HG03558 (cell line): ENCODE data around the gene NUP85.
"Not testable (repeated sequence)": the region's sequence is repeated elsewhere in the genome, so short reads cannot be mapped to it uniquely, and the experiment has no call there.

Experiments
- ATAC-seq: cut with Tn5 transposase; IDR thresholded peaks from one replicate; pipeline ENCODE4 v1.9.1; 2021; ENCODE audit warnings: moderate number of reproducible peaks; ENCODE audit not compliant: unreplicated experiment; ENCODE audit errors: extremely low read depth

The NUP85 gene

DNA sequence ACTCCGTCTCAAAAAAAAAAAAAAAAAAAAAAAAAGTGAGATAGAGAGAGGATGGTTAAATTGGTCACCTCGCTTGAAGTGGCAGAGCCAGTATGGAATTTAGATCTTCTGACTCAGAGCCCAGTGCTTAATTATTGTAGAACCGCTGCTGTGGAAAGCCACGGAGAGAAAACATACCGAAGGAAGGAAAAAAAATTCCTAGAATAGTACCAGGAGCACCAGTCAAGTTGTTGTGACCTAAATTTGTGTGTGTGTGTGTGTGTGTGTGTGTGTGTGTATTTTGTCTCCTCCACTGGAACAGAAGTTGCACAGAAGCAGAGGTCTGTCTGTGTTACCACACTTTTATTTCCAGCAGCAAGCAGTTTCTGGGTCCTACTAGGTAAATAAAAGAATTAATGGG, 10.6 kb upstream of the NUP85 start:
- ATAC-seq: no peak

DNA sequence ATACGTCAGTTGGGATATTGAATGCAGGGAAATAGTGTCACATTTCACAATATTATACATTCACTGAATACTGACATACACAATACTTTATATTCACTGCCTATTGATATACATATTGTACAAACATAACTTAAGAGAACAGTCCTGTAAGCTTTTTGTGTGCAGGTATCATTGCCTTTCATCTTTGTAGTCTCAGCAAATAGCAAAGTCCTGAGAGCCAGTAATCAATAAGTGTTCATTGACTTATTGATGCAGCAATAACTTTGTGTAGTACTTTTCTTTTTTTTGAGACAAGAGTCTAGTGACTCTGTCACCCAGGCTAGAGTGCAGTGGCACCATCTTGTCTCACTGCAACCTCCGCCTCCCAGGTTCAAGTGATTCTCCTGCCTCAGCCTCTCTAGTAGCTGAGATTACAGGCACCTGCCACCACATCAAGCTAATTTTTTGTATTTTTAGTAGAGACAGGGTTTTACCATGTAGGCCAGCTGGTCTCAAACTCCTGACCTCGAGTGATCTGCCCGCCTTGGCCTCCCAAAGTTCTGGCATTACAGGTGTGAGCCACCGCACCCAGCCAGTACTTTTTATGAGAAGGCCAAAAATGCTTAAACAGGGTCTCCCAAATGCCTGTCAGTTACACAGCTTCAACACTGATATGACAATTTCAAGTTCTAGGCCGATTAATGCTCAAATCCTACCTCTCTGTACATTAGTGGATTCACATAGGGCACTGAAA, 5.4 kb upstream of the NUP85 start:
- ATAC-seq: no peak

DNA sequence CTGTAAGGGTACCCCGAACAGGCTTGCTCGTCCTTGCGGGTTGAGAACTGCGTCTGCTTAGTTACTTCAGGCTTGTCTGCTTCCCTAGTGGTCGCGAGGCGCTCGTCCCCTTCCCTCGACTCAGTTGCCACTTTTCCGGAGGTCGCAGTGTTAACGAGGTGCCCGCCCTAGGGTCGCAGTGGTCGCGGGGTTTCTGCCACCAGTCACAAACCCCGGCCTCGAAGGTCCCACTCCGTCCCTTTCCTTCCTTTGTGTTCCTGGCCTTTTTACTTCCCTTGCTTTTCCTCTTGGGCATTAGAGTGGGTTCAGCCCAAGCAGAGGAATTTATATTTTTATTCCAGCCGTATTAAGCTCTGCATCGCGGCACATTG, 299 bp downstream of the NUP85 start:
- ATAC-seq: no peak

DNA sequence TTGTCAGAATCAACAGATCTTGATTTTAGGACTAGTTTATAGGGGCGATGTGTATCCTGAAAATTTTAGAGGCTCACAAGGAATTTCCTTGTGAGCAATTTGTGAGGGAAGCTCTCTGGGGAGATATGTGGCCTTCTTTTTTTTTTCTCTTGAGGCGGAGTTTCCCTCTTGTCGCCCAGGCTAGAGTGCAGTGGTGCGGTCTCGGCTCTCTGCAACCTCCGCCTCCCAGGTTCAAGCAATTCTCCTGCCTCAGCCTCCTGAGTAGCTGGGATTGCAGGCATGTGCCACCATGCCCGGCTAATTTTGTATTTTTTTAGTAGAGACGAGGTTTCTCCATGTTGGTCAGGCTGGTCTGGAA, 1.6 kb downstream of the NUP85 start:
- not testable (repeated sequence) for ATAC-seq

DNA sequence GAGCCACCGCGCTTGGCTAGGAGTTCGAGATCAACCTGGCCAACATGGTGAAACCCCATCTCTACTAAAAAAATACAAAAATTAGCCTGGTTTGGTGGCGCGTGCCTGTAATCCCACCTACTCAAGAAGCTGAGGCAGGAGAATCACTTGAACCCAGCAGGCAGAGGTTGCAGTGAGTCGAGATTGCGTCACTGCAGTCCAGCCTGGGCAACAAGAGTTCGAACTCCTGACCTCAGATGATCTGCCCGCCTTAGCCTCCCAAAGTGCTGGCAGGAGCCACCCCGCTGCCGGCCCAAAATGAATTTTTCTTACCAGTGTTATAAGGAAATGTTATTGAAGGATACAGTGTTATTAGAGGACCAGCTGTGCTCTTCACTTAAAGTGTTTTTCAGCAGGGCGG, 2.3 kb downstream of the NUP85 start:
- ATAC-seq: no peak

DNA sequence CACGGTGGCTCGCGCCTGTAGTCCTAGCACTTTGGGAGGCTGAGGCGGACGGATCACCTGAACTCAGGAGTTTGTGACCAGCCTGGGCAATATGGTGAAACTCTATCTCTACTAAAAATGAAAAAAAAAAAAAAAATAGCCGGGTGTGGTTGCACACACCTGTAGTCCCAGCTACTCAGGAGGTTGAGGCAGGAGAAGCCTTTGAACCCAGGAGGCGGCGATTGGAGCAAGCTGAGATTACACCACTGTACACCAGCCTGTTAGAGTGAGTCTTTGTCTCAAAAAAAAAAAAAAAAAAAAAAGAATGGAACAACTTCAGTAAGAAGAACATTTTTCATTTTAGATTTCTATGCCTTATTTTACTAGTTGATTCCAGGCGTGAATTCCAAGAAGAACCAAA, 2.7 kb downstream of the NUP85 start:
- ATAC-seq: no peak

DNA sequence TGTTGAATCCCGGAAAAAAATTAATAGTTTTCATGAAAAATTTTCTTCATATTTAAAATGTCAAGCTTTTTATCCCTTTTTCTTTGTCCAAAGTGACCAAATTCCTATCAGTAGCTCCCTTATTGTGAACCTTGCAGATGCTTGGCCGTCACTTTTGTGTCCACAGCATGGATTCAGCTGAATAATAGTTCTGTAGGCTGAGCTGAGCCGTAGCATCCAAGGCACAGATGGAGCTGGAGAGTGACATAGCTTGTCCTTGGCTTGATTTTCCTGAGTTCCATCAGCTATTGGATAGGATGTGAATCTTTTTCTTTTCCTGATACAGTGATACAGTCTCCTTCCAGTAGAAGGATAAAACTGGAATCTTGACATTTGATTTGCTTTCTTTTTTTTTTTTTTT, 3.6 kb downstream of the NUP85 start:
- no peak for ATAC-seq

DNA sequence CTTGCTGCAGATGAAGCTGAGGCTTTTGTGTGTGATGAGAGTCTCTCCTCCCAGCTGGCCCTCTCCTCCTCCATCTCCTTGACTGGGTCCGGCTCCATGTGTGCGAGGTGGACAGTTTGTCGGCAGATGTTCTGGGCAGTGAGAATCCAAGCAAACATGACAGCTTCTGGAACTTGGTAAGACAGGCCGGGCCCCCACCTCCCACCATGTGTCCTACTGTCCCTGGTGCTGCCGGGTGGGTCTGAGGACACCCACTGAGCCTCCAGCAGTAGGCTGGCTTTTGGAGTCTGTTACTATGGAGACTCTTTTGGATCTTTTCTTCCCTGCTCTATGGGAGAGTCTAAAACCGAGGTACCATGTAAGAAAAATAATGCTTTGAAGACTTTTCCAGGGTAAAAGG, 12.7 kb downstream of the NUP85 start:
- no peak for ATAC-seq

DNA sequence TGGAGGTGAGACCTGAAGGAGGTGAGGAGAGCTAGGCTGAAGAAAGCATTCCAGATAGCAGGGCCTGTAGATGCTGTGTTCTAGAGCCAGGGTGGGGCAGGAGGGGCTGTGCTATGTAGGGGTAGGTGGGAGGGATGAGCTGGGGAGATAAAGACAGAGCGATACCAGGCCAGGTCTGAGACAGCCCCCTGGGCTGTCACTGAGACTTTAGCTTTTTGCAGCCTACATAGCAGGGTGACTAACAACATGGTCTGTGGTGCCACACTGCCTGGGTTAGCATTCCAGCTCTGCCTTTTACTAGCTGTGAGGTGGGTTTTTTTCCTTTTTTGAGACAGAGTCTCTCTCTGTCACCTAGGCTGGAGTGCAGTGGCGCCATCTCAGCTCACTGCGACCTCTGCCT, 14.3 kb downstream of the NUP85 start:
- no peak for ATAC-seq

DNA sequence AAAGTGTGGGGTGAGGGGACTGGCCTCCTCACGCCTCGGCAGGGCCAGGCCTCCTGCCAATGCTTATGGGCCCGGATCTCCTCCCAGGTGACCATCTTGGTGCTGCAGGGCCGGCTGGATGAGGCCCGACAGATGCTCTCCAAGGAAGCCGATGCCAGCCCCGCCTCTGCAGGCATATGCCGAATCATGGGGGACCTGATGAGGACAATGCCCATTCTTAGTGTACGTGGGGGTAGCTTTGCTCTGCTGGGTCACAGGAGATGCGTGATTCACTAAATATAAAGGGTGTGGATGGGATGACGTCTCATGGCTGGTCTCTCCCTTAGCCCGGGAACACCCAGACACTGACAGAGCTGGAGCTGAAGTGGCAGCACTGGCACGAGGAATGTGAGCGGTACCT, 19.5 kb downstream of the NUP85 start:
- no peak for ATAC-seq

DNA sequence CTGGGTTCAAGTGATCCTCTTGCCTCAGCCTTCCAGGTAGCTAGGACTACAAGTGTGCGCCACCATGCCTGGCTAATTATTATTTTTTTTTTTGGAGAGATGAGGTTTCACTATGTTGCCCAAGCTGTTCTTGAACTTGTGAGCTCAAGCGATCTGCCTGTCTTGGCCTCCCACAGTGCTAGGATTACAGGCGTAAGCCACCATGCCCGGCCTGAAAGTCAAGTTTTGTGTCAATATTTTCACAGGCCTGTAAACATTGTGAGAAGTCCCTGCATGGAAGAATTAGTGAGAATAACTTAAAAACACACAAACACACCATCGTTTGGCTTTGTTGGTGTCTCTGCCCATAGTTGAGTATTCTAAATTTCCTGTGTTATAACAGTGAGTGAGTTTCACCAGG, 22.2 kb downstream of the NUP85 start:
- ATAC-seq: no peak

DNA sequence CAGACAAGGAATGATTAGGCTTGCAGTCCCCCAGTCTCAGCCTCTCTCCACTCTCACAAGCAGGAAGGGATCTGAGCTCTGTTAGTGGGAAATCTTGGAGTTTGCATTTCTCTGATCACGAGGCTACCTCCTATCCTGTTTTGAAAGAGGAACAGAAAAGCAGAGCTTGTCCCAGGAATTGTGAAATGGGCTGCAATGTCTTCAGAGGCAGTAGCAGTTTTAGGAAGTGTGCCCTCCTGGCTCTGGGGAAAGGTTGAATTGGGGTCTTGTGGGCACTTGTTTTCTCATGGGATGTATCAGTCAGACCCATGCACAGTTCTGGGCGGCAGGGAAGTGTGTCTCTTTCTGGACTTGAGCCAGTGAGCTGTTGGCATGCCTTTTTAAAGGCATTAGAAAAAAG, 22.8 kb downstream of the NUP85 start:
- ATAC-seq: no peak

DNA sequence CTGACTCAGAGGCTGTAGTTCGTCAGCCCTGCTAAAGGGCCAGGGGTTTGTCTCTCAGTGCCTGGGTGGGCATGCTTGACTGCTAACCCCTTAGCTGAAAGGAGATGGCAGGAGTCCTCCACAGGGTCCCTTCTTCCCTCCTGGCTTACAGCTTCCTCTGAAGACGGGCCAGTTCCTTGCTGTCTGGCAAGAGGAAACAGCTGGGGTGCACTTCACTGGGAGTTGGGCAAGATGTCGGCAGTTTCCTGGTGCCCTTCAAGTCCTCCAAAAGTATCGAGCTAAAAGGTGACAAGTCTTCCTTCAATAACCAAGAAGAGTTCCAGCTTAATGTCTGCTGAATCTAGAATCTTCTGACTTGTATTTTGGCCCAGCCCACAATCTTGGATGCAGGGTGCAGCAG, 23.4 kb downstream of the NUP85 start:
- no peak for ATAC-seq

DNA sequence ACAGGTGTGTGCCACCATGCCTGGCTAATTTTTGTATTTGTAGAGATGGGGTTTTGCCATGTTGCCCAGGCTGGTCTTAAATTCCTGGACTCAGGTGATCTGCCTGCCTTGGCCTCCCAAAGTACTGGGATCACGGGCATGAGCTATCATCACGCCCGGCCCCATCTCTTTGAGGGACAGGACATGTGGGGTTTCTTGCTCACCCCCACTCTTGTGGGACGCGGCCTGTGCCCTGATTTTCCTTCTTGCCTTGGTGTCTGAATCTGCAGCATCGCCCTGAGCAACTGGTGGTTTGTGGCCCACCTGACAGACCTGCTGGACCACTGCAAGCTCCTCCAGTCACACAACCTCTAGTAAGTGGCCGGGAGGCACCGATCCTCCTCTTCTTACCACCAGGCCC, 25.6 kb downstream of the NUP85 start:
- no peak for ATAC-seq

DNA sequence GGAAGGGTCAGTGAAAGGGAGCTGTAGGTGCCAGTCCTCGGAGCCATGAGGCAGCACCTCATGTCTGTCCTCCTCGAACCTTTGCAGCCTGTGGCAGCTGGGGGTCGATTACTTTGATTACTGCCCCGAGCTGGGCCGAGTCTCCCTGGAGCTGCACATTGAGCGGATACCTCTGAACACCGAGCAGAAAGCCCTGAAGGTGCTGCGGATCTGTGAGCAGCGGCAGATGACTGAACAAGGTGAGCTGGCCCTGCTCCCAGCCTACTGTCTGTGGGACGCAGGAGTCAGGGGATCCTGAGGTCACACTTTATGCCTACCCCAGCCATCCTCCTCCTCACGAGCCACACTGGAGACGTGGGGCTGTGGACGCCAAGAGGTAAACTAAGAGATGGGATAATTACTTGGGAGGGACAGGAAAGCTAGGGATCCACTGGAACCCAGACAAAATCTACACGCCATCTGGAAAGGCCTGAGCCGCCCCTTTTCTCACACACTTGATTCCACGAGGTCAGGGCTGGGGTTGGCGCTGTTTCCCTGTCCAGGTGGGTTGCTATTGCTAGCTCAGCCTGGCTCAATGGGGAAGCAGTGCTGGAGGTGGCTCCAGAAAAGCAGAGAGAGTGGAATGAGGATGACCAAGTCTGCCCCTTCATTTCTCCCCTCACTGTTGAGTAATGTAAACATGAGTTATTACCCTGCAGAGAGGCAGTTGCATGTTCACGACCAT, 26.4 kb downstream of the NUP85 start:
- ATAC-seq: no peak

DNA sequence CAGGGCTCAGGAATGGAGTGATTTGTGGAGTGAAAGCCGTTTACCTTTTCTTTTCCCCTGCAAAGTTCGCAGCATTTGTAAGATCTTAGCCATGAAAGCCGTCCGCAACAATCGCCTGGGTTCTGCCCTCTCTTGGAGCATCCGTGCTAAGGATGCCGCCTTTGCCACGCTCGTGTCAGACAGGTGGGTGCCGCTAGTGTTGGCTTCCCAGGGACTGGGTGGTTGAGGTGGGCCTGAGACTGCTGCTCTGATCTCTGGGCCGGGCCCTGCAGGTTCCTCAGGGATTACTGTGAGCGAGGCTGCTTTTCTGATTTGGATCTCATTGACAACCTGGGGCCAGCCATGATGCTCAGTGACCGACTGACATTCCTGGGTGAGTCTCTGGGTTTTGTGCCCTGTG, 27.3 kb downstream of the NUP85 start:
- ATAC-seq: no peak

DNA sequence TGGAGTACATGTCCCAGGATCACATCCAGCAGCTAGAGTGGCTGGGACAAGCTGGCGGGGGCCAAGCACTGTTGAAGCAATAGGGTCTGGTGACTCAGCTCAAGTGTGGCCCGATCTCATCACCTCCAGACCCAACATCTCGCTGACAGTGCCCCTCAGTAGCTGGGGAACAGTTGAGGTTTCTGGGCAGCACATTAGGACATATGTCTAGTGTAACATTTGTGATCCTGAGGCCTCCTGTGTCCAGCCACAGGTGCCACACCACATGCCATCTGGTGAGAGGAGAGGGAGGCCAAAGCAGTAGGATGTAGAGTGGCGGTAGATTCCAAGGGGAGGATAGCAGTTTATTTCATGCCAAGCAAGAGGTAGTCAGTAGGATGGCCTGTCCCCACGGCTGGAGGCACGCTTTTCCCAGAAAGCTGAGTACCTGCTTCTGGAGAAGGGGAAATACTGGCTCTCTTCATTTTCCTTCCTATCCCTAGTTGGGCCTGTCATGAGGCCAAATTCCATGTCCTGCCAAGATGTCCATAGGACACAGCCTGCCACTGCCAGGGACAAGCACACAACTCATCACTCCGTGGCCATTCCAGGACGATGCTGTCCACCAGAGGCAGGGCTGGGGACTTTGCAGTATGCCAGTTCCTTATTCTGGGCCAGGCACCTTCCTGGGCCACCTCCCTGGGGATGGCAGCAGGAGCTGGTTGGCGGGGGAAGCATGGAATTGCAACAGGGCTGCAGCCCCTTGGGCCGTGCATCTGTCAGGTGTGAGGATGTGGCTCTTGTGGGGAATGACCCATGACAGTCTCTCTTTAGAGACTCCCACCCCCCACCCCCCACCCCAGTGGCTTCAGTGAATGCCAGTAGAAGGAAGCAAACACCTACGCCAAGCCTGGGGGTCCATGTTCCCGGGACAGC, 31.9 kb downstream of the NUP85 start:
- ATAC-seq: no peak

DNA sequence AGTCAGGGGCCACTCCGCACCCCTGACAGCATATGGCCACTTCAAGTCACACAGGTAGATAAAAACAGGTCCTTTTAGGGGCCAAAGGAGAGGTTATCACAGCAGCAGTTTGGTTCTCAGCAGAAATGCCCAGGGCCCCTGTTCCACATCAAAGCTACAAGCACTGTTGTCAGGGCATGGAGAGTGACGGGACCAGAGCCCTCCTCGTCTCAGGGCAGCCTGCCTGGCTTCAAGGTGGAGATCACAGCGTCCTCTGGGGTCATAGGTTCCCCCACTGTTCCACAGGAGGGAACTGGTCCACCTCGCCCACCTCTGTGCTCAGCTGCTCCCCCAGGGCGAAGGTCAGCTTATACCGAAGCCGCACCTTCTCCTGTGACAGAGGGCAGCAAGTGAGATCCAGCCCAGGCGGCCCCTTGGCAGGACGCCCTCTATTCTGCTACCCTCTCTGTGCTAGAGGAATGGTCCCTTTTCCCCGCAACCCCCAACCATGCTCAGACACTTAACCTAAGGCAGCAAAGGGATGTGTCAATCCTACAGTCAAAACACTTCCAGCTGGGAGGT, 32.6 kb downstream of the NUP85 start:
- ATAC-seq: no peak

DNA sequence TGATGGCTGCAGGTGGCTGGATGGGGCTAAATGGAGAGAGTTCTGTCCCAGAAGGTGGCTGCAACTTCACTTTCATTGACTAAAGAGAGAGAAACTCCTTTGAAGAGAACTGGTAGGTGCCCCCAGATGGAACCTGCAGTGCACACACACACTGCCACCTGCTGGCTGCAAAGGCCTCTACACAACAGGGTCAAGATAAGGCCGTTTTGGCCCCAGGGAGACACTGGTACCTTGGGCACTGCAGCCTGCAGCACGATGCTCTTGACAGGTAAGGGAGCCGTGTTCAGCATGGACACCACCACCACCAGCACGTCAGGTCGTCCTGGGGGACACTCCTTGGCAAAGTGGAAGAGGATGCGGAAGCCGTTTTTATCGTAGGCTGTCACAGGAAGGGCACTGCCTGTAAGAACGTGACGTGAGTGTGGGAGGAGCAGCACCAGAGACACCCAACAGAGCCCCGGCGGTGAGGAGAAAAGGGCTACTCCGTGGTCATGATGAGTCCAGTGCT, 33.3 kb downstream of the NUP85 start:
- ATAC-seq: no peak

DNA sequence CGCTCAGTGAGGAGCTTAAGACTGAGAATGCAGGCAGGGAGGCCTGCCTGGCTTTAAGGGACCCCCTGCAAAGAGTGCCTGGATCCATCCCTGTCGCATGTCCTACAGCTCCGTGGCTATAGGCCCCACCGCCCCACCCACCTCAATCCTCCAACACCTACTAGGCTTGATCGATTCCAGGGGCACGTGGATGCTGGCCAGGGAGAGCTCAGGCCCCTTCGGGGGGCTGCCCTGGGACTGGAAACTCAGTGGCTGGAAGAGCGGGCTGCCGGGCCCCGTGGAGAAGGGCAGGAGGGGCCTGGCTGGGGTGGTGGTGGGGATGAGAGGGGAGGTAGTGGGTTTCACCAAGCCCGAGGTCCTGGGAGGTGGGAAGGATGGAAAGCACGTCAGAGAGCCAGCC, 33.7 kb downstream of the NUP85 start:
- ATAC-seq: no peak
